Measurements from ENCODE around the gene MAF. TPM values are rescaled to one million over a fixed set of nuclear protein-coding genes. Genes with fewer than 3 reads are reported as not detected.

MAF gene
- total and polyA plus RNA-seq, 2 of the 13 experiments (the other 11 are each of a cell fraction or from before 2014, with no cell fraction given) = 0.07 to 0.31 TPM

DNA sequence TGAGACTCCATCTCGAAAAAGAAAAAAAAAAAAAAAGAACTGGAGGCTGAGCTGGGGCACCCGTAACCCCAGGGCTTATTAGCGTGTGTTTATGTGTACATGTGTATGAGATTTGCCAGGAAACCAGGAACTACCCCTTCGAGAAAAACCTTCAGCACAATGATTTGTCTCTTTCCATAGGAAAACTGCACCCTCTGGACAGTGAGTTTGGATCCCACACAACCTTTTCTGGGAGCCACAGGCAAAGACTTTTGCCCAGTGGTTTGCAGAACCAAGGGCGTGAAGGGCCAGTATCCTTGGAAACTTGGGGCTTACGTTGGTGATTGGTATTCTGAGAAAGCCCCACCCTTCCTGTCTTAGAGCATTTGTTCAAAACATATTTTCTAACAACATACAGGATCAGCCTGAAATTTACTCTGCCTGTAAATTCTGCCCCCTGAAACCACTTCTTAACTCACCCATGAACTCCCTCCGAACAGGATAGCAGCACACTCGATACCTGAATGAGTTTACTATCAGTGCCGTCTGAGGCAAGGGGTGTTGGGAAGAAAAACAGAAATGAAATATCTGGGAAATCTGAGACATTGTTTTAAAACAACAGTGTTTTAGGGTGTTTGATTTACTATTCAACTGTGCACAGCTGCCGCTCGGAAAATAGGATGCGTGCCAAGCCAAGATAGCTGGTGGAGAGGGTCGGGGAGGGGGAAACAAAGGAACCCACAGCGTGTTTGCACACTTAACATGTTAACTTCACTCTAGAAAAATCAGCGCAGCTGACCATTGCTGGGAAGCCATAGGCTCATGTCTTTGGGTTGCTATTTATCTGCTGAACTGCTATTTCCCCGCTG lies 40.2 kb upstream of the MAF start:
- intact Hi-C loops (cut with micrococcal nuclease; ENCODE audit: unreplicated experiment) (no loop called here), in situ Hi-C loops (cut with HindIII; ENCODE audit: extremely low pct_ligation_motif_present, low pct_unique_long_range_greater_than_20kb) (no loop called here)
- Histone ChIP-seq H3K4me3 (replicated peaks in 1 of 3; ENCODE audit: insufficient read depth in 1 of 3, low read depth in 2 of 3, low read length in 3 of 3) (no peak overlapping the region), H3K27ac (ENCODE audit: extremely low read length, insufficient read depth, low read length) (no peak overlapping the region), H3K27me3 (ENCODE audit: control insufficient read depth in 1 of 2, insufficient read depth in 2 of 2, low read length in 2 of 2) (no peaks in the 10 kb centered on the region; a peak in 1 of 5 replicates), H4K20me1 (ENCODE audit: insufficient read depth, low read length) (no peaks in the 10 kb centered on the region), H3K9me3 (ENCODE audit: low read length) (no peaks in the 10 kb centered on the region), H3K36me3 (replicated peaks in 1 of 2; ENCODE audit: control insufficient read depth in 1 of 2, insufficient read depth in 2 of 2, low read length in 2 of 2) (no peaks in the 10 kb centered on the region), H2AFZ (ENCODE audit: low read length) (no peak overlapping the region), H3K4me2 (ENCODE audit: low read depth, low read length) (no peak overlapping the region), H3K9ac (ENCODE audit: insufficient read depth, low read depth, low read length) (no peak overlapping the region), H3K79me2 (ENCODE audit: insufficient read depth, low read length) (no peaks in the 10 kb centered on the region), H3K4me1 (ENCODE audit: insufficient read depth, low read length) (no peaks in the 10 kb centered on the region)
- WGBS (ENCODE audit: low lambda C conversion rate) = 44% methylated on average over 16 of the region's 16 CpGs
- POLR2A ChIA-PET = no interaction called here
- BruUV-seq (replicated peaks) = no TSS peak
- TF ChIP-seq, protein P1, sequence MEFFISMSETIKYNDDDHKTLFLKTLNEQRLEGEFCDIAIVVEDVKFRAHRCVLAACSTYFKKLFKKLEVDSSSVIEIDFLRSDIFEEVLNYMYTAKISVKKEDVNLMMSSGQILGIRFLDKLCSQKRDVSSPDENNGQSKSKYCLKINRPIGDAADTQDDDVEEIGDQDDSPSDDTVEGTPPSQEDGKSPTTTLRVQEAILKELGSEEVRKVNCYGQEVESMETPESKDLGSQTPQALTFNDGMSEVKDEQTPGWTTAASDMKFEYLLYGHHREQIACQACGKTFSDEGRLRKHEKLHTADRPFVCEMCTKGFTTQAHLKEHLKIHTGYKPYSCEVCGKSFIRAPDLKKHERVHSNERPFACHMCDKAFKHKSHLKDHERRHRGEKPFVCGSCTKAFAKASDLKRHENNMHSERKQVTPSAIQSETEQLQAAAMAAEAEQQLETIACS (CRISPR knock-in tag; IDR thresholded peaks at IDR 0.05) = no peak
- no peak for TF ChIP-seq ZNF672 (CRISPR knock-in tag; IDR thresholded peaks at IDR 0.05)
- DNase-seq (ENCODE audit: low spot score) (no peak), ATAC-seq (no peak), FAIRE-seq (no peak)
- CTCF ChIA-PET (ENCODE audit: low intra/inter-chr PET ratio, low total read pairs) = no interaction called here

DNA sequence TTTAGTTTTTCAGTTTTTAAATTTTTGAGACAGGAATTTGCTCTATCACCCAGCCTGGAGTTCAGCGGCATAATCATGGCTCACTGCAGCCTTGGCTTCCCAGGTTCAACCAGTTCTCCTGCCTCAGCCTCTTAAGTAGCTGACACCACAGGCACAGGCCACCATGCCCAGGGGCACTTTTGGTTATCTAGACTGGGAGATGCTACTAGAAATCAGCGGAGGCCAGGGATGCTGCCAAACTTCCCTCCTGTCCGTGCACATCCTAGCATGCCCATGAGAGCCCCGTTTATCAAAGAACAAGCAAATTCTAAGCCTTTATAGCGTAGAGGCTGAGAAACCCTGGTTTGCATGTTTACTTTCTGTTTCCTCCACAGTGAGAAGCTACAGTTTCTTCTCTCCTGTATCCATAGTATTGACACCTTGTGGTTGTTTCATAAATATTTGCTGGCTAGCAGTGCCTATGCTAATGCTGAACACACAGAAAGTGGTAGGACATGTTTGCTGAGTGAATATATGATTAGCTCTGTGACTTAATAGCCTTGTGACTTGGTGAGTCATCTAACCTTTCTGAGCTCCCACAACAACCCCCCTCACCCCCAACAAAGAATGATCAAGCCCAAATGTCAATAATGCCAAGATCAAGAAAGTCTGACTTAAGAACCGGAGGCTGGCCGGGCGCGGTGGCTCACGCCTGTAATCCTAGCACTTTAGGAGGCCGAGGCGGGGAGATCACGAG lies 39.2 kb upstream of the MAF start:
- H3K27me3 ChIP-seq (ENCODE audit: control insufficient read depth in 1 of 2, insufficient read depth in 2 of 2, low read length in 2 of 2) = no peaks in the 10 kb centered on the region; a peak in 1 of 5 replicates
- CTCF ChIA-PET (ENCODE audit: low intra/inter-chr PET ratio, low total read pairs) = no interaction called here
- no peaks in the 10 kb centered on the region for H3K4me1 ChIP-seq (ENCODE audit: insufficient read depth, low read length)
- WGBS (ENCODE audit: low lambda C conversion rate) = 49% methylated on average over 13 of the region's 13 CpGs
- no peak overlapping the region for H3K4me2 ChIP-seq (ENCODE audit: low read depth, low read length)
- POLR2A ChIA-PET = no interaction called here
- no peak for FAIRE-seq
- H3K79me2 ChIP-seq (ENCODE audit: insufficient read depth, low read length) = no peaks in the 10 kb centered on the region
- H3K27ac ChIP-seq (ENCODE audit: extremely low read length, insufficient read depth, low read length) = no peak overlapping the region
- no peak overlapping the region for H3K4me3 ChIP-seq (replicated peaks in 1 of 3; ENCODE audit: insufficient read depth in 1 of 3, low read depth in 2 of 3, low read length in 3 of 3)
- no peaks in the 10 kb centered on the region for H3K9me3 ChIP-seq (ENCODE audit: low read length)
- intact Hi-C loops (cut with micrococcal nuclease; ENCODE audit: unreplicated experiment) (no loop called here), in situ Hi-C loops (cut with HindIII; ENCODE audit: extremely low pct_ligation_motif_present, low pct_unique_long_range_greater_than_20kb) (no loop called here)
- no peak for DNase-seq (ENCODE audit: low spot score)
- no peak overlapping the region for H3K9ac ChIP-seq (ENCODE audit: insufficient read depth, low read depth, low read length)
- no peaks in the 10 kb centered on the region for H4K20me1 ChIP-seq (ENCODE audit: insufficient read depth, low read length)
- ATAC-seq = no peak
- H2AFZ ChIP-seq (ENCODE audit: low read length) = no peak overlapping the region
- no TSS peak for BruUV-seq (replicated peaks)
- no peaks in the 10 kb centered on the region for H3K36me3 ChIP-seq (replicated peaks in 1 of 2; ENCODE audit: control insufficient read depth in 1 of 2, insufficient read depth in 2 of 2, low read length in 2 of 2)
- TF ChIP-seq ZNF780A (CRISPR knock-in tag; IDR thresholded peaks at IDR 0.05) (no peak), MATR3 (CRISPR knock-in tag; IDR thresholded peaks at IDR 0.05) (no peak), ZMYM3 (CRISPR knock-in tag; IDR thresholded peaks at IDR 0.05) (no peak), YEATS2 (CRISPR knock-in tag; IDR thresholded peaks at IDR 0.05; ENCODE audit: borderline replicate concordance) (no peak)
- TF ChIP-seq, protein P2, sequence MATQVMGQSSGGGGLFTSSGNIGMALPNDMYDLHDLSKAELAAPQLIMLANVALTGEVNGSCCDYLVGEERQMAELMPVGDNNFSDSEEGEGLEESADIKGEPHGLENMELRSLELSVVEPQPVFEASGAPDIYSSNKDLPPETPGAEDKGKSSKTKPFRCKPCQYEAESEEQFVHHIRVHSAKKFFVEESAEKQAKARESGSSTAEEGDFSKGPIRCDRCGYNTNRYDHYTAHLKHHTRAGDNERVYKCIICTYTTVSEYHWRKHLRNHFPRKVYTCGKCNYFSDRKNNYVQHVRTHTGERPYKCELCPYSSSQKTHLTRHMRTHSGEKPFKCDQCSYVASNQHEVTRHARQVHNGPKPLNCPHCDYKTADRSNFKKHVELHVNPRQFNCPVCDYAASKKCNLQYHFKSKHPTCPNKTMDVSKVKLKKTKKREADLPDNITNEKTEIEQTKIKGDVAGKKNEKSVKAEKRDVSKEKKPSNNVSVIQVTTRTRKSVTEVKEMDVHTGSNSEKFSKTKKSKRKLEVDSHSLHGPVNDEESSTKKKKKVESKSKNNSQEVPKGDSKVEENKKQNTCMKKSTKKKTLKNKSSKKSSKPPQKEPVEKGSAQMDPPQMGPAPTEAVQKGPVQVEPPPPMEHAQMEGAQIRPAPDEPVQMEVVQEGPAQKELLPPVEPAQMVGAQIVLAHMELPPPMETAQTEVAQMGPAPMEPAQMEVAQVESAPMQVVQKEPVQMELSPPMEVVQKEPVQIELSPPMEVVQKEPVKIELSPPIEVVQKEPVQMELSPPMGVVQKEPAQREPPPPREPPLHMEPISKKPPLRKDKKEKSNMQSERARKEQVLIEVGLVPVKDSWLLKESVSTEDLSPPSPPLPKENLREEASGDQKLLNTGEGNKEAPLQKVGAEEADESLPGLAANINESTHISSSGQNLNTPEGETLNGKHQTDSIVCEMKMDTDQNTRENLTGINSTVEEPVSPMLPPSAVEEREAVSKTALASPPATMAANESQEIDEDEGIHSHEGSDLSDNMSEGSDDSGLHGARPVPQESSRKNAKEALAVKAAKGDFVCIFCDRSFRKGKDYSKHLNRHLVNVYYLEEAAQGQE (IDR thresholded peaks at IDR 0.05; ENCODE audit: borderline replicate concordance in 1 of 2, low read depth in 1 of 2, low read length in 2 of 2) = no peak
- TF ChIP-seq, protein P3, sequence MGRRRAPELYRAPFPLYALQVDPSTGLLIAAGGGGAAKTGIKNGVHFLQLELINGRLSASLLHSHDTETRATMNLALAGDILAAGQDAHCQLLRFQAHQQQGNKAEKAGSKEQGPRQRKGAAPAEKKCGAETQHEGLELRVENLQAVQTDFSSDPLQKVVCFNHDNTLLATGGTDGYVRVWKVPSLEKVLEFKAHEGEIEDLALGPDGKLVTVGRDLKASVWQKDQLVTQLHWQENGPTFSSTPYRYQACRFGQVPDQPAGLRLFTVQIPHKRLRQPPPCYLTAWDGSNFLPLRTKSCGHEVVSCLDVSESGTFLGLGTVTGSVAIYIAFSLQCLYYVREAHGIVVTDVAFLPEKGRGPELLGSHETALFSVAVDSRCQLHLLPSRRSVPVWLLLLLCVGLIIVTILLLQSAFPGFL (CRISPR knock-in tag; IDR thresholded peaks at IDR 0.05) = no peak
